Measurements from ENCODE around the gene CLCN3.

GRCh38 chr4:169765835-169766234 lies 145.5 kb downstream of the CLCN3 start:
- TF ChIP-seq CTCF (conservative IDR thresholded peaks at IDR 0.05; ENCODE audit: low read depth, low read length) (no peak), EZH2phosphoT487 (IDR thresholded peaks at IDR 0.05; ENCODE audit: borderline replicate concordance, low read length) (no peak)
